MCF 10A (cell line): ENCODE data around the gene TXN2. TPM values are rescaled to one million over a fixed set of nuclear protein-coding genes. Genes with fewer than 3 reads are reported as not detected.
"Not testable (repeated sequence)": the region's sequence is repeated elsewhere in the genome, so short reads cannot be mapped to it uniquely, and the experiment has no call there.

Source experiments
- BruUV-seq: library from RNA; stranded (reverse); fragments of 400-500 nt; replicated peaks from 2 replicates; lab custom pipeline; 2021; lab: Mats Ljungman, UMichigan
- CTCF ChIA-PET: fragments of 300-600 bp; sonication (Branson Sonifier 250); formaldehyde crosslinking; extraction: SDS; loops from one replicate; lab custom pipeline; 2021; ENCODE audit warnings: antibody characterized with exemption, inconsistent platforms; lab: Yijun Ruan, JAX
- POLR2A ChIA-PET: fragments of 300-600, 350-650 bp; sonication (Branson Sonifier 250); formaldehyde crosslinking; extraction: SDS; loops from one replicate; lab custom pipeline; 2020; ENCODE audit warnings: antibody characterized with exemption, inconsistent platforms; lab: Yijun Ruan, JAX
- DNase-seq: peaks from one replicate; pipeline ENCODE4 v3.0.0-alpha.2; 2018; ENCODE audit not compliant: unreplicated experiment
- H3K27ac Mint-ChIP-seq: one replicate; pipeline ENCODE4 v1.8.0; 2022; ENCODE audit warnings: mild to moderate bottlenecking, low read depth, mixed read lengths; ENCODE audit not compliant: unreplicated experiment
- H3K27me3 Mint-ChIP-seq: one replicate; pipeline ENCODE4 v1.8.0; 2022; ENCODE audit warnings: mixed read lengths; ENCODE audit not compliant: insufficient read depth, unreplicated experiment
- H3K36me3 Mint-ChIP-seq: one replicate; pipeline ENCODE4 v1.8.0; 2022; ENCODE audit warnings: mild to moderate bottlenecking, moderate library complexity, mixed read lengths; ENCODE audit not compliant: insufficient read depth, unreplicated experiment
- H3K4me1 Mint-ChIP-seq: one replicate; pipeline ENCODE4 v1.8.0; 2022; ENCODE audit warnings: mixed read lengths; ENCODE audit not compliant: insufficient read depth, unreplicated experiment
- H3K4me3 Mint-ChIP-seq: one replicate; pipeline ENCODE4 v1.8.0; 2022; ENCODE audit warnings: mild to moderate bottlenecking, moderate library complexity, mixed read lengths; ENCODE audit not compliant: unreplicated experiment
- H3K9me3 Mint-ChIP-seq: one replicate; pipeline ENCODE4 v1.8.0; 2022; ENCODE audit warnings: mixed read lengths; ENCODE audit not compliant: unreplicated experiment
- intact Hi-C: fragments of 100-400 bp; cut with micrococcal nuclease; formaldehyde crosslinking; loops from 2 replicates; pipeline ENCODE4 v1.14.1; 2022
- total RNA-seq: library from RNA; stranded (reverse); gene quantifications from 2 replicates; pipeline ENCODE4 v1.2.3, GENCODE V29; 2022
- TF ChIP-seq, protein P1 (sequence below): fragments of 200-600 bp; IDR thresholded peaks from one replicate; pipeline ENCODE4 v1.8.0; 2022; ENCODE audit warnings: antibody characterized with exemption, mild to moderate bottlenecking; ENCODE audit not compliant: unreplicated experiment

The TXN2 gene
- total RNA-seq, 1 experiment from 2014 or later, result 83.2 TPM

DNA sequence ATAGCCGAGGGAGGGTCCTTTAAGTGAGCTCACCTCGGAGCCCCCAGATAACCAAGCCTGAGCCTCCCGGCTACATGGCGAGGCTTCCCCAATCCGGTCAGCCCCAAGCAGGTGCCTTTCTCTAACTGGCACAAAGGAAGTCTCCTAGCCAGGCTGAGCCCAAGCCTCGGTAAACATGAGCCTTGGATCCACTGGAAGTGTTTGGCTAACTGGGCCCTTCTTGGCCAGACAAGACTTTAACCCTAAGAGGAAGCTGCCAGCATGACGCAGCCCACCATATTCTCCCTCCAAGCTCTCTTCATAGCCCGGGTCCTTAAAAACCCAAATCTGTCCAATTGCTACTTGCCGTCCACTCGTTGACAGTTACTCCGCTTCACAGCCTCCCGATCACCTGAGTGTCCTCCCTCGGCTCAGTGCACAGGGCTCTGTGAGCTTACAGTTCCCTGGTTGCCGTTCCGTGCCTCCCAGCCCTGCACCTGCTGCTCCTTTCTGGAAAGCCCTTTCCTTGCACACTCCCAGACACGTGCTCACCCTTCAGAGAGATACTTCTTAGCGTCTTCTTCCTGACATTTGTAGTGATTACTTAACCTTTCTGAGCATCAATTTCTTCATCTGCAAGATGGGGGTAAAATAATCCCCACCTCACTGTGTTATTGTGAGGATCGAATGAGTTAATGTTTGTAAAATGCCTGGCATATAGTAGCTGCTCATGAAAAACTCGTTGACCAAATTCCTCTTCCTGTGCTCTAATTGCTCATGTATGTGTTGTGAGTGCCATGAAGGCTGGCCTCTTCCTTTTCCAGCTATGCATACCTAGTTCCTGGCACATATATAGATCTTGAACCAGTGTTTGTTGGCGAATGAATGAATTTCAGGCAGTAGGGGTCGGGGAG is 25.6 kb downstream of the TXN2 start:
- H3K27ac Mint-ChIP-seq, result no peak overlapping the region
- H3K9me3 Mint-ChIP-seq, result no peaks in the 10 kb centered on the region
- H3K4me1 Mint-ChIP-seq, result peaks cover 7% of the 10 kb centered on the region
- POLR2A ChIA-PET, result interaction anchor here (1.0 to 1.7 kb wide), 3 partner anchors 9 to 124 kb away, joined by 3 to 6 read pairs (median 3); no protein-coding TSS in a partner anchor
- TF ChIP-seq, protein P1, sequence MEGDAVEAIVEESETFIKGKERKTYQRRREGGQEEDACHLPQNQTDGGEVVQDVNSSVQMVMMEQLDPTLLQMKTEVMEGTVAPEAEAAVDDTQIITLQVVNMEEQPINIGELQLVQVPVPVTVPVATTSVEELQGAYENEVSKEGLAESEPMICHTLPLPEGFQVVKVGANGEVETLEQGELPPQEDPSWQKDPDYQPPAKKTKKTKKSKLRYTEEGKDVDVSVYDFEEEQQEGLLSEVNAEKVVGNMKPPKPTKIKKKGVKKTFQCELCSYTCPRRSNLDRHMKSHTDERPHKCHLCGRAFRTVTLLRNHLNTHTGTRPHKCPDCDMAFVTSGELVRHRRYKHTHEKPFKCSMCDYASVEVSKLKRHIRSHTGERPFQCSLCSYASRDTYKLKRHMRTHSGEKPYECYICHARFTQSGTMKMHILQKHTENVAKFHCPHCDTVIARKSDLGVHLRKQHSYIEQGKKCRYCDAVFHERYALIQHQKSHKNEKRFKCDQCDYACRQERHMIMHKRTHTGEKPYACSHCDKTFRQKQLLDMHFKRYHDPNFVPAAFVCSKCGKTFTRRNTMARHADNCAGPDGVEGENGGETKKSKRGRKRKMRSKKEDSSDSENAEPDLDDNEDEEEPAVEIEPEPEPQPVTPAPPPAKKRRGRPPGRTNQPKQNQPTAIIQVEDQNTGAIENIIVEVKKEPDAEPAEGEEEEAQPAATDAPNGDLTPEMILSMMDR, result no peak
- H3K36me3 Mint-ChIP-seq, result peaks cover 6% of the 10 kb centered on the region
- no peaks in the 10 kb centered on the region for H3K27me3 Mint-ChIP-seq
- BruUV-seq, result no TSS peak
- CTCF ChIA-PET, result interaction anchor here (1.4 kb wide), 1 partner anchor 155 kb away, joined by 4 read pairs; no protein-coding TSS in a partner anchor
- no peak for DNase-seq
- H3K4me3 Mint-ChIP-seq, result no peak overlapping the region
- intact Hi-C loops, result no loop called here

DNA sequence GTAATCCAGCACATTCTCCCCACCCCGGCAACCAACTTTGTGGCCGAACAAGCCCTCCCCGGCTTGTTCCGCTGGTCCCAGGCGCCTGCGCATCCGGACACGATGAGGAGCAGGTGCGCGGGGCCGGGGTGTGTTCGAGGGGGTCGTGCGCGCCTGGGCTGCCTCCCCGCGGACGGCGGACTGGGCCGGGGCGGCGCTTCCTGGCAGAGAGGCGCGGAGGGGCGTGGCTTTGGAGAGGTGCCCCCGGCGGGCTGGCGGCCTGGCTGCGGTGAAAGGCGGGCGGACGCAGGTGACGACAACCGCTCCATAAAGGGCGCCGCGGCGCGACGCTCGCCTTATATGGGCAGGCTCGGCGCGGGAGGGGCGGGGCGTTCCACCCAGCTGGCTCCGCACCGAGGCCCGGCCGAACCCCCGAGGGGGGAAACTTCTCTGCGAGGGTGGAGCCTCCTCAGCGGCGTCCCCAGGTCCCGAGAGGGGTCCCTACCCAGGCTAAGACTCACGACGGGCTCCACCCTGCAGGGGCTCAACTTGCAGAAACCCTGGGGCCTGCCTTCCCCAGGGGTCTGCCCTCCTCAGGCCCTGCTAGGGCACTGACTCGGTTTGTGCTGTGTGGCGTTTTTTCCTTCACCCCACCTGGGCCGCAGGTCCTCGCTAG is 26.4 kb downstream of the TXN2 start:
- H3K27me3 Mint-ChIP-seq, result no peaks in the 10 kb centered on the region
- peak; percentile 57 for DNase-seq
- H3K27ac Mint-ChIP-seq, result no peak overlapping the region
- CTCF ChIA-PET, result no interaction called here
- TF ChIP-seq, protein P1, result no peak
- H3K9me3 Mint-ChIP-seq, result no peaks in the 10 kb centered on the region
- intact Hi-C loops, result no loop called here
- POLR2A ChIA-PET, result interaction anchor here (1.0 to 1.7 kb wide), 3 partner anchors 9 to 123 kb away, joined by 3 to 6 read pairs (median 3); no protein-coding TSS in a partner anchor
- BruUV-seq, result no TSS peak
- peaks cover 7% of the 10 kb centered on the region for H3K4me1 Mint-ChIP-seq
- peaks cover 6% of the 10 kb centered on the region for H3K36me3 Mint-ChIP-seq
- H3K4me3 Mint-ChIP-seq, result peak overlapping the region; percentile 35

DNA sequence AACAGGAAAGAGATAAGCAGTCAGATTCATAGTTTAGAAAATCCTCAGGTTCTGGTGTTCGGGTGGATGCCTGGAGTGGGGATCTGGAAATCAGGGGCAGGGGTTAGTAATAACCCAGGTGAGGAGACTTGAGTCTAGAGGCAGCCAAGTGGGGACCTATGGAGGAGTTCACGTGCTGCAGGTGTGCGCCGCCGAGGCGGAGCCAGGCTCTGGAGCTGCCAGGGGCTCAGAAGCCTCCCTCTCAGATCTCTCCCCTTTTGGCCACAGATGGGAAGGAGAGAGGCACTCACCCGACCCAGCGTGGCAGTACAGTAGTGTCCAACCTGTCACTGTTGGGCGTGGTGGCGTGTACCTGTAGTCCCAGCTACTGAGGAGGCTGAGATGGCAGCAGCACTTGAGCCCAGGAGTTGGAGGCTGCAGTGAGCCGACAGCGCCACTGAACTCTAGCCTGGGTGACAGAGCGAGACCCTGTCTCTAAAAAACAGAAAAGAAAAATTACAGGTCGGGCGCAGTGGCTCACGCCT is 27.5 kb downstream of the TXN2 start:
- intact Hi-C loops, result no loop called here
- POLR2A ChIA-PET, result interaction anchor here (0.8 kb wide), 1 partner anchor 12 kb away, joined by 3 read pairs; no protein-coding TSS in a partner anchor
- BruUV-seq, result no TSS peak
- Mint-ChIP-seq H3K27ac (peak overlapping the region; percentile 67), H3K4me3 (no peak overlapping the region), H3K27me3 (no peaks in the 10 kb centered on the region), H3K36me3 (peaks cover 6% of the 10 kb centered on the region), H3K4me1 (peaks cover 7% of the 10 kb centered on the region), H3K9me3 (no peaks in the 10 kb centered on the region)
- DNase-seq, result no peak
- TF ChIP-seq, protein P1, result no peak
- CTCF ChIA-PET, result no interaction called here

DNA sequence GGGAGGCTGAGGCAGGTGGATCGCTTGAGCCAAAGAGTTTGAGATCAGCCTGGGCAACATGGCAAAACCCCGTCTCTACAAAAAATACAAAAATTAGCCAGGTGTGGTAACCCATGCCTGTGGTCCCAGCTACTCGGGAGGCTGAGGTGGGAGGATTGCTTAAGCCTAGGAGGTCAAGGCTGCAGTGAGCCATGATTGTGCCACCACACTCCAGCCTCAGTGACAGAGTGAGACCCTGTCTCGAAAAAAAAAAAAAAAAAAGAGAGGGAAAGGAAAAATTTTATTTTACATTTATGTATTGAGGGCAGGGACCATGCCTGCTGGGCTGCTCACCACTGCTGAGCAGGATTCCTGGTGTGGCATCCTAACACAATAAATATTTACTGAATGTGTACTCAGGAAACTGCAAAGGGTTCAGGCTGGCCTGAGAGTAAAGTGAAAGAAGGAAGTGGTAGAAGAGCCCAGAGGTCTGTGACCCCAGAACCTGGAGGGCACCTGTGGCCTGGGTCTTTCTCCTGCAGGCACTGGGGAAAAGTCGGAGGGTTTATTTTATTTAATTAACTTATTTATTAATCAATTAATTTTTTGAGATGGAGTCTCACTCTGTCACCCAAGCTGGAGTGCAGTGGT is 28.3 kb downstream of the TXN2 start:
- H3K4me3 Mint-ChIP-seq, H3K27ac Mint-ChIP-seq, H3K36me3 Mint-ChIP-seq, BruUV-seq, DNase-seq, H3K9me3 Mint-ChIP-seq, H3K27me3 Mint-ChIP-seq, intact Hi-C loops, H3K4me1 Mint-ChIP-seq: not testable (repeated sequence)
- CTCF ChIA-PET, result interaction anchor here (0.7 kb wide), 1 partner anchor 445 kb away, joined by 4 read pairs; no protein-coding TSS in a partner anchor
- POLR2A ChIA-PET, result interaction anchor here (0.8 kb wide), 1 partner anchor 13 kb away, joined by 3 read pairs; no protein-coding TSS in a partner anchor
